ENCODE measurements around the gene RDX. TPM values are rescaled to one million over a fixed set of nuclear protein-coding genes. Genes with fewer than 3 reads are reported as not detected.

Gene RDX
- total RNA-seq, 4 donors from 2014 or later, result 58.7 to 135 (median 91.6) TPM

DNA sequence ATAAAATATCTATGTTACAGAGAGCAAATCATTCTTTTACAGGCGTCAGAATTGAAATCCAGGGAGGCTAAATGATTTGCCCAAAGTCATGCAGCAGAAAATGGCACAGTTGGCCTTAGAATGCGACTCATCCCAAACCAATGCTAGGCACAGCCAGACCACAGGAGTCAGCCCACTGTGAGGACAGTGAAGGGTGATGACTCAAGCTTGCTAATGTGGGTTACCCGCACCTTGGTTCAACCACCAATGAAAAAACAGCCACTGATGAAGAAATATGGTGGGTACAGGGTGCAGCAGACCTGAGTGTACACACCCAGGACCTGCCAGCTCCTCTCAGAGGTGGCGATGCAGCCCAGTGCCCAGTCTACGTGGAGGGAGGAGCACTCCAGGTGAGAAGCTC is 113.5 kb downstream of the RDX start:
- TF ChIP-seq, protein P1, sequence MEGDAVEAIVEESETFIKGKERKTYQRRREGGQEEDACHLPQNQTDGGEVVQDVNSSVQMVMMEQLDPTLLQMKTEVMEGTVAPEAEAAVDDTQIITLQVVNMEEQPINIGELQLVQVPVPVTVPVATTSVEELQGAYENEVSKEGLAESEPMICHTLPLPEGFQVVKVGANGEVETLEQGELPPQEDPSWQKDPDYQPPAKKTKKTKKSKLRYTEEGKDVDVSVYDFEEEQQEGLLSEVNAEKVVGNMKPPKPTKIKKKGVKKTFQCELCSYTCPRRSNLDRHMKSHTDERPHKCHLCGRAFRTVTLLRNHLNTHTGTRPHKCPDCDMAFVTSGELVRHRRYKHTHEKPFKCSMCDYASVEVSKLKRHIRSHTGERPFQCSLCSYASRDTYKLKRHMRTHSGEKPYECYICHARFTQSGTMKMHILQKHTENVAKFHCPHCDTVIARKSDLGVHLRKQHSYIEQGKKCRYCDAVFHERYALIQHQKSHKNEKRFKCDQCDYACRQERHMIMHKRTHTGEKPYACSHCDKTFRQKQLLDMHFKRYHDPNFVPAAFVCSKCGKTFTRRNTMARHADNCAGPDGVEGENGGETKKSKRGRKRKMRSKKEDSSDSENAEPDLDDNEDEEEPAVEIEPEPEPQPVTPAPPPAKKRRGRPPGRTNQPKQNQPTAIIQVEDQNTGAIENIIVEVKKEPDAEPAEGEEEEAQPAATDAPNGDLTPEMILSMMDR (IDR thresholded peaks at IDR 0.05), result no peak

DNA sequence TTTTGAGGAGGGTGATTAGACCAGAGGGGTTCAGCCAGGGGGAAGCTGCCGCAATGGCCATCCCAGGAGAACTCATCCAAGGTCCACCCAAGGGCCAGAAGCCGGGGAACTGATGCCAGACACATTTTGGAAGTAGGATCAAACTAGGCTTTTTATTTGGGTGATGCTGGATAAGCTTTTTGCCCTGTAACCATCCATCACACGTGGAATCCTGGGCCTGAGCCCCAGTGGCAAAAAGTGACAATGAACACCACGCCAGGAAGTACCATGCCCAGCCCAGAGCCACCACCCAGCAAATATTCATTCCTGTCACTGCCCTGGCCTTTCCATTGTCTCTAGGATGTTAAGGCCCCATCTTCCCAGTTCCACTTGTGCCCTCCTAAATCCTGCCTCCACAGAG is 117.3 kb downstream of the RDX start:
- DNase-seq (ENCODE audit: low spot score) (no peak), ATAC-seq (ENCODE audit: low FRiP score) (no peak)
- TF ChIP-seq, protein P1 (IDR thresholded peaks at IDR 0.05), result no peak

More for the DNA sequence above, 113.5 kb downstream of the RDX start:
- DNase-seq (ENCODE audit: low spot score), result no peak
- ATAC-seq (ENCODE audit: low FRiP score), result no peak

DNA sequence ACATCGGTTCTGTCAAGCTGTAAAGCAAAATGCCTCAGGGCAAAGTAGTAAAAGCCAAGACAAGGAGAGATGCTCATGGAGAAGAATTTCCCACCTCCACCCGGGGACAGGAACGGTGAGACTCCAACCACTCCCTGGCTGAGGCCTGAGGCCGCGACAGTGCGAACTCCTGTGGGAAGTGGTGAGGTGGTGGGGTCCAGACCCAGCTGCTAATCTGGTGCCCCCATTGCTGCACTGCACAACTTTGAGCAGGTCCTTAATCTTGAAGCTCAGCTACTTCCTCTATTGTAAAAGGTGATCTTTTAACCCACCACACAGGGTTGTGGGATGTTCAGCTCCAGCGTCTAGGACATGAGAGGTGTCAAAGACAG is 119.3 kb downstream of the RDX start:
- no peak for DNase-seq (ENCODE audit: low spot score)
- TF ChIP-seq, protein P1 (IDR thresholded peaks at IDR 0.05), result no peak
- no peak for ATAC-seq (ENCODE audit: low FRiP score)

DNA sequence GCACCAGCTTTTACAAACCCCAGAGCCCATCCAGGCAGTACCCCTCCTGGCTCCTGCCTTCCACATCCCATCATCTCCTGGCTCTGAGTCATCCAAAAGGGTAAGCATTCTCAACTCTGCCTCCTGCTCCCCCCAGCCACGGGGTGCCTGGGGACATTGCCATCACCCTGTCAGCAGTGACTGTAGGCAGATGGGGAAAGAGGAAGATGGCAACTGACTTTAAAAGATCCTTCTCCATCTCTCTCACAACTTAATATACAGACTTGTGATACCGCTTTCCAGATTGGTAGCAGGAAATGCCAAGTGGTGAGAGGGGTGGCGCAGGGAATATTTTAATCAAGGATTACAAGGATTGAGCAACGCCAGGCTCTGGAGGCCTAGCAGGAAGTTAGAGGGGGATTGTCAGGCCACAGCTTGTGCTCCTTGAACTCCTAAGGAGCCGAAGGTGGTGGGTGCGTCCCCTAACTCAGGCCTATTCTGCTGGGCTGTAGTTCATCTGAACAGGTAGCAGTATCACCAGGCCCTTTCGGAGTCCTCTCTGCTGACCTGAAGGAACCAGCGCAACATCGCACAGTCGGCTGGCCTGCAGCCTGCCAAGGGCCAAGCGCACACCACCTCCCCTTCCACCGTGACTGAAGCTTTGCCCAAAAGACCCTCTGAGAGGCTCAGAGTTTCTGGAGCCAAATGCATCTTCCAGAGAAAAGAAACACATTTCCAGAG is 119.9 kb downstream of the RDX start:
- TF ChIP-seq, protein P1 (IDR thresholded peaks at IDR 0.05), result no peak
- DNase-seq (ENCODE audit: low spot score) (no peak), ATAC-seq (ENCODE audit: low FRiP score) (no peak)

DNA sequence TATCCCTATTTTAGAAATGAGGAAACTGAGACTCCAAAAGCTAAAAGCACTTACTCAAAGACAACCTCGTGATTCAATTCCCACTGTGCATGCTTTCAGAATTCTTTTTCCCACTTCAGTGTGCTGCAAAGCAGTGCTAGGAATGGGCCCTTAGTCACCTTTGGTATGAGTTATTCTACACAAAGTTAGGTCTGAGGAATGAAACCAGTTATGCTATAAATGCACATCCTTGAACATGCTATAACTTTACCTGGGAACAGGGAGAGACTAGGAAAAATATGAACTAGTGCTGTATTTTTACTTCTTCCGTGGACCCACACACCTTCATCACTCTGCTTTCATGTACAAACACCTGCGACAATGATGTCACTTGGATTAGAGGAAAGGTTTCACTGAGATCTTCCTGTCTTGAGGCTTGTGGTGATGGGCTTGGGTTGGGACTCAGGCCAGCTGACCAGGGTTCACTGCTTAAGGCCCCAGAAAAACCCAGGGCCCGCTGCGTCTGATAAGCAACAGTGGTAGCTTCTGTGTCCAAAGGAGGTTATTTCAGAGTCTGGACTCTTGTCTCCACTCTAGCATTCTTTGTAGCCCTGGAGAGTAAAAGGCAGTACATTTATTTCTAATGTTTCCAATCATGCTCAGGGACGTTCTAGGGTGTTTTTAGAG is 121.6 kb downstream of the RDX start:
- DNase-seq (ENCODE audit: low spot score) (no peak), ATAC-seq (ENCODE audit: low FRiP score) (no peak)
- TF ChIP-seq, protein P1 (IDR thresholded peaks at IDR 0.05), result no peak

DNA sequence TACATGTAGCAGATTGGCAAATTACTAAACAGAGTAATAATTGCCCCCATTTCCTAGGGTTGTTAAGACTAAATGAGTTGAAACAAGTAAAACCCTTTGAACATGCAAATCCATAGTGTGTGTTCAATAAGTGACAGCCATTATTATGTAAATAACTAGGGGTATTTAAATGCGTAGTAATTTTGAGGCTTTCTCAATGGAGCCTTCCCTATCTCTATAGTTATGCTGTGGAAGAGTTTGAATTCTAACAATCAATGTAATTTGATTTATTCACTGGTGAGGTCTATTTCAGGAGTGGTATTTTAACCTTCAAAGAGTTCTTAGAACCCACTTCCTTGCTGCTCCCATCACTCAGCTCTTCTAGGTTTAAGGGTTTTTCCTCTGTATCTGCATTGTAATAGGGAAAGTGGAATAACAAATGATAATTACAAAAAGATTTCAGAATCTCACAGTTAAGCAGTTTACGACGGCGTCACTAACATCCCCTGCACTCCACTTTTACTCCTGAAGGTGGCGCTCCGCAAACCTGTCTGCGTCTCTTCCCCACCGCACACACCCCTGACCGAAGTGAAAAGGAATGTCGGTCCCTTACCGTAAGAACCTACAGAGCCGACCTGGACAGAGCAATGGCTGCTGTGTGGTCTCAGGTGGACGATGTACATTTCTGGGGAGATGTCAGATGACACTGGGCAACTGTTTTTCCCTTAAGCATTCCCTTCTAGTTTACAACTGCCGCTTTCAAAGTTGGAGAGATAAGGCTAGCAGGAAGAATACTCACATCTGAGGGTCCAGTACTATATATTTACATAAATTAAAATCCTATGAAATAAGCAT is 122.4 kb downstream of the RDX start:
- DNase-seq (ENCODE audit: low spot score) (peak; percentile 74), ATAC-seq (ENCODE audit: low FRiP score) (peak; percentile 89)
- TF ChIP-seq, protein P1 (IDR thresholded peaks at IDR 0.05), result peak in 1 of 3 donors; percentile 57
